ENCODE measurements around the gene SLC35E1.

The SLC35E1 gene

GRCh38 chr19:16541526-16542044 lies 30.6 kb downstream of the SLC35E1 start:
- H3K36me3 ChIP-seq (ENCODE audit: control insufficient read depth, insufficient read depth, low read length) = peaks cover 19% of the 10 kb centered on the region
- no peak for DNase-seq (ENCODE audit: extremely low read depth, insufficient read length)

GRCh38 chr19:16540948-16541347 lies 31.3 kb downstream of the SLC35E1 start:
- no peaks in the 10 kb centered on the region for H3K27me3 ChIP-seq (replicated peaks; ENCODE audit: control insufficient read depth, insufficient read depth, low read length)
- TF ChIP-seq CTCF (IDR thresholded peaks at IDR 0.05; ENCODE audit: insufficient read depth, low read length, poor library complexity, severe bottlenecking) = no peak
- peaks cover 23% of the 10 kb centered on the region for H3K36me3 ChIP-seq (ENCODE audit: control insufficient read depth, insufficient read depth, low read length)
- H3K4me3 ChIP-seq (replicated peaks; ENCODE audit: low read depth, low read length) = peak overlapping the region; percentile 91
- DNase-seq (ENCODE audit: extremely low read depth, insufficient read length) = no peak

More at GRCh38 chr19:16541526-16542044, 30.6 kb downstream of the SLC35E1 start:
- Histone ChIP-seq H3K27me3 (replicated peaks; ENCODE audit: control insufficient read depth, insufficient read depth, low read length) (no peaks in the 10 kb centered on the region), H3K4me3 (replicated peaks; ENCODE audit: low read depth, low read length) (peak overlapping the region; percentile 91)
- no peak for TF ChIP-seq CTCF (IDR thresholded peaks at IDR 0.05; ENCODE audit: insufficient read depth, low read length, poor library complexity, severe bottlenecking)

GRCh38 chr19:16537111-16537510 lies 35.1 kb downstream of the SLC35E1 start:
- Histone ChIP-seq H3K27me3 (replicated peaks; ENCODE audit: control insufficient read depth, insufficient read depth, low read length) (no peaks in the 10 kb centered on the region), H3K4me3 (replicated peaks; ENCODE audit: low read depth, low read length) (no peak overlapping the region), H3K36me3 (ENCODE audit: control insufficient read depth, insufficient read depth, low read length) (peaks cover 42% of the 10 kb centered on the region)
- TF ChIP-seq CTCF (IDR thresholded peaks at IDR 0.05; ENCODE audit: insufficient read depth, low read length, poor library complexity, severe bottlenecking) = no peak
- no peak for DNase-seq (ENCODE audit: extremely low read depth, insufficient read length)

GRCh38 chr19:16536130-16536529 lies 36.1 kb downstream of the SLC35E1 start:
- Histone ChIP-seq H3K4me3 (replicated peaks; ENCODE audit: low read depth, low read length) (no peak overlapping the region), H3K36me3 (ENCODE audit: control insufficient read depth, insufficient read depth, low read length) (peaks cover 49% of the 10 kb centered on the region), H3K27me3 (replicated peaks; ENCODE audit: control insufficient read depth, insufficient read depth, low read length) (no peaks in the 10 kb centered on the region)
- DNase-seq (ENCODE audit: extremely low read depth, insufficient read length) = no peak
- TF ChIP-seq CTCF (IDR thresholded peaks at IDR 0.05; ENCODE audit: insufficient read depth, low read length, poor library complexity, severe bottlenecking) = no peak

GRCh38 chr19:16535381-16535780 lies 36.8 kb downstream of the SLC35E1 start:
- Histone ChIP-seq H3K27me3 (replicated peaks; ENCODE audit: control insufficient read depth, insufficient read depth, low read length) (no peaks in the 10 kb centered on the region), H3K4me3 (replicated peaks; ENCODE audit: low read depth, low read length) (no peak overlapping the region), H3K36me3 (ENCODE audit: control insufficient read depth, insufficient read depth, low read length) (peaks cover 54% of the 10 kb centered on the region)
- DNase-seq (ENCODE audit: extremely low read depth, insufficient read length) = no peak
- TF ChIP-seq CTCF (IDR thresholded peaks at IDR 0.05; ENCODE audit: insufficient read depth, low read length, poor library complexity, severe bottlenecking) = no peak
